ENCODE data around the gene TREH. TPM values are rescaled to one million over a fixed set of nuclear protein-coding genes. Genes with fewer than 3 reads are reported as not detected.

TREH gene
- total RNA-seq, 1 experiment from 2014 or later: 0.21 TPM

DNA sequence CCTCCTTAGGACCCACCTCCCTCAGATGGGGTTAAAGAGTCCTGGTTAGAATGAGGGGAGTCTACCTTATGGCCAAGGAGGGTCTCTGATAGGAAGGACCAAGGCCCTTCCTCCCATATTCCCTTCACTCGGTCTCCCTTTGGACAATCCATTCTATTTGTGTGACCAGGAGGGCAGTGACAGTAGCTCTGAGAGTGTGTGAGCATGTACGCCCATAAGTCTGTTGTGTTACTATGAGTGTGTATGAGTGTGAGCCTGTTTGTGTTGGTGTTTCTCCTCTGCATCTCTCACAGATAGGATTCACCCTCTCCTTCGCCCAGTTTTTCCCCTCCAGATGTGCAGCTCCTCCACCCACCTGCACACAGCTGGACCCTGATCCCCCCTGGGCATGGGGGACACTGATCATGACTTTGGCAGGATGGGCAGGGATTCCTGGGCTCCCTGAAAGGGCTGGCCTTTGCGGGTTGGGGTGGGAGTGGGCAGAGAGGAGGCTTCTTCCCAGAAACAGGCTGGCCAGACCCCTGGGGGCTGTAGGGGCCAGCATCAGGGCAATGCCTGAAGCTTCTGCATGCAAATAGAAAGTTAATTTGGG is 57.6 kb downstream of the TREH start:
- CTCF ChIA-PET: interaction anchor here (1.4 to 2.2 kb wide), 4 partner anchors 13 to 39 kb away, joined by 3 to 8 read pairs (median 4); partner anchors contain the start of gene PHLDB1
- Mint-ChIP-seq H3K4me3 (ENCODE audit: low read depth, unreplicated experiment) (peak overlapping the region; percentile 72), H3K9me3 (ENCODE audit: low read depth, unreplicated experiment) (no peaks in the 10 kb centered on the region), H3K4me1 (ENCODE audit: low read depth, unreplicated experiment) (peaks cover 43% of the 10 kb centered on the region), H3K27me3 (ENCODE audit: unreplicated experiment) (no peaks in the 10 kb centered on the region), H3K36me3 (ENCODE audit: insufficient read depth, unreplicated experiment) (peaks cover 45% of the 10 kb centered on the region), H3K27ac (ENCODE audit: unreplicated experiment) (peak overlapping the region; percentile 79)
- DNase-seq: no peak
- intact Hi-C loops (cut with micrococcal nuclease; ENCODE audit: unreplicated experiment): no loop called here
- BruUV-seq (replicated peaks): TSS peak; percentile 56
- TF ChIP-seq, protein P1, sequence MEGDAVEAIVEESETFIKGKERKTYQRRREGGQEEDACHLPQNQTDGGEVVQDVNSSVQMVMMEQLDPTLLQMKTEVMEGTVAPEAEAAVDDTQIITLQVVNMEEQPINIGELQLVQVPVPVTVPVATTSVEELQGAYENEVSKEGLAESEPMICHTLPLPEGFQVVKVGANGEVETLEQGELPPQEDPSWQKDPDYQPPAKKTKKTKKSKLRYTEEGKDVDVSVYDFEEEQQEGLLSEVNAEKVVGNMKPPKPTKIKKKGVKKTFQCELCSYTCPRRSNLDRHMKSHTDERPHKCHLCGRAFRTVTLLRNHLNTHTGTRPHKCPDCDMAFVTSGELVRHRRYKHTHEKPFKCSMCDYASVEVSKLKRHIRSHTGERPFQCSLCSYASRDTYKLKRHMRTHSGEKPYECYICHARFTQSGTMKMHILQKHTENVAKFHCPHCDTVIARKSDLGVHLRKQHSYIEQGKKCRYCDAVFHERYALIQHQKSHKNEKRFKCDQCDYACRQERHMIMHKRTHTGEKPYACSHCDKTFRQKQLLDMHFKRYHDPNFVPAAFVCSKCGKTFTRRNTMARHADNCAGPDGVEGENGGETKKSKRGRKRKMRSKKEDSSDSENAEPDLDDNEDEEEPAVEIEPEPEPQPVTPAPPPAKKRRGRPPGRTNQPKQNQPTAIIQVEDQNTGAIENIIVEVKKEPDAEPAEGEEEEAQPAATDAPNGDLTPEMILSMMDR (IDR thresholded peaks at IDR 0.05; ENCODE audit: unreplicated experiment): no peak

GRCh38 chr11:118621071-118621783 is 58.2 kb downstream of the TREH start:
- Mint-ChIP-seq H3K36me3 (ENCODE audit: insufficient read depth, unreplicated experiment) (peaks cover 46% of the 10 kb centered on the region), H3K27me3 (ENCODE audit: unreplicated experiment) (no peaks in the 10 kb centered on the region), H3K27ac (ENCODE audit: unreplicated experiment) (peak overlapping the region; percentile 79), H3K9me3 (ENCODE audit: low read depth, unreplicated experiment) (no peaks in the 10 kb centered on the region), H3K4me3 (ENCODE audit: low read depth, unreplicated experiment) (peak overlapping the region; percentile 72), H3K4me1 (ENCODE audit: low read depth, unreplicated experiment) (peaks cover 43% of the 10 kb centered on the region)
- BruUV-seq (replicated peaks): no TSS peak
- TF ChIP-seq, protein P1 (IDR thresholded peaks at IDR 0.05; ENCODE audit: unreplicated experiment): no peak
- DNase-seq: peak; percentile 87
- intact Hi-C loops (cut with micrococcal nuclease; ENCODE audit: unreplicated experiment): no loop called here
- CTCF ChIA-PET: interaction anchor here (0.6 to 2.2 kb wide), 6 partner anchors 10 to 40 kb away, joined by 3 to 8 read pairs (median 4); partner anchors contain the start of gene PHLDB1

DNA sequence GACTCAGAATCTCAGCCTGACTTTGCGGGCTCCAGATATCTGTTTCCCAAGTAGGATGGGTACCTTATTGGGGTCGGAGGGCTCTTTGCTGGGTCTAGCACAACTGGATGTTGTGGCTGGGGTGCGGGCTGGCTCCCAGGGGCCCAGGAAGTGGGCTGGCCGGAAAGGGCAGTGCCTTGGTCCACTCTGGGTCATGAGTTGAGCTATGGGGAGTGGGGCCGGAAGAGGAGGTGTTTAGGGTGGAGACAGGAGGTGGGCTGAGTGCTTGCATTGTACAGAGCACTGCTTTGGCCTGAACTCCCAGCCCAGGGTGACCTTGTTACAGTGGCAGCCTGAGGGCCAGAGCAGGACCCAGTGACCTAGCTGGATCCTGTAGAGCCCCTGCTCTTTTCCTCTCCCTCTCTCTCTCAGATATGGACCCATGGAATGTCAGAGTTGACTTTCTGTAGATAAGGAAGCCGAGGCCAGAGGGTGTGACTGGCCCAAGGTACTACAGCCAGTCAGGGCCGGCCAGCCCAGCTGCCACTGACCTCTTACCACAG is 58.9 kb downstream of the TREH start:
- H3K9me3 Mint-ChIP-seq (ENCODE audit: low read depth, unreplicated experiment): no peaks in the 10 kb centered on the region
- peaks cover 48% of the 10 kb centered on the region for H3K4me1 Mint-ChIP-seq (ENCODE audit: low read depth, unreplicated experiment)
- peak overlapping the region; percentile 72 for H3K4me3 Mint-ChIP-seq (ENCODE audit: low read depth, unreplicated experiment)
- intact Hi-C loops (cut with micrococcal nuclease; ENCODE audit: unreplicated experiment): no loop called here
- DNase-seq: peak; percentile 64
- BruUV-seq (replicated peaks): no TSS peak
- peak overlapping the region; percentile 79 for H3K27ac Mint-ChIP-seq (ENCODE audit: unreplicated experiment)
- CTCF ChIA-PET: interaction anchor here (0.6 to 2.2 kb wide), 7 partner anchors 9 to 40 kb away, joined by 3 to 8 read pairs (median 4); partner anchors contain the start of gene PHLDB1
- TF ChIP-seq, protein P1 (IDR thresholded peaks at IDR 0.05; ENCODE audit: unreplicated experiment): no peak
- H3K36me3 Mint-ChIP-seq (ENCODE audit: insufficient read depth, unreplicated experiment): peaks cover 46% of the 10 kb centered on the region
- no peaks in the 10 kb centered on the region for H3K27me3 Mint-ChIP-seq (ENCODE audit: unreplicated experiment)

- no TSS peak for BruUV-seq (replicated peaks)
These were observed 59.8 kb downstream of the TREH start for GRCh38 chr11:118619444-118620197.

More at GRCh38 chr11:118619444-118620197, 59.8 kb downstream of the TREH start:
- TF ChIP-seq, protein P1 (IDR thresholded peaks at IDR 0.05; ENCODE audit: unreplicated experiment): no peak
- Mint-ChIP-seq H3K4me3 (ENCODE audit: low read depth, unreplicated experiment) (peak overlapping the region; percentile 72), H3K27me3 (ENCODE audit: unreplicated experiment) (no peaks in the 10 kb centered on the region), H3K9me3 (ENCODE audit: low read depth, unreplicated experiment) (no peaks in the 10 kb centered on the region), H3K27ac (ENCODE audit: unreplicated experiment) (peak overlapping the region; percentile 79), H3K4me1 (ENCODE audit: low read depth, unreplicated experiment) (peaks cover 55% of the 10 kb centered on the region), H3K36me3 (ENCODE audit: insufficient read depth, unreplicated experiment) (peaks cover 46% of the 10 kb centered on the region)
- intact Hi-C loops (cut with micrococcal nuclease; ENCODE audit: unreplicated experiment): no loop called here
- CTCF ChIA-PET: interaction anchor here (0.9 kb wide), 1 partner anchor 12 kb away, joined by 3 read pairs; the partner anchor contains the start of gene PHLDB1
- DNase-seq: peak; percentile 18
